NCI-H1048 (cell line): ENCODE data around the gene GSN.

Experiments
- DNase-seq: peaks from one replicate; lab custom pipeline; 2025; lab: John Stamatoyannopoulos, UW

The GSN gene

DNA sequence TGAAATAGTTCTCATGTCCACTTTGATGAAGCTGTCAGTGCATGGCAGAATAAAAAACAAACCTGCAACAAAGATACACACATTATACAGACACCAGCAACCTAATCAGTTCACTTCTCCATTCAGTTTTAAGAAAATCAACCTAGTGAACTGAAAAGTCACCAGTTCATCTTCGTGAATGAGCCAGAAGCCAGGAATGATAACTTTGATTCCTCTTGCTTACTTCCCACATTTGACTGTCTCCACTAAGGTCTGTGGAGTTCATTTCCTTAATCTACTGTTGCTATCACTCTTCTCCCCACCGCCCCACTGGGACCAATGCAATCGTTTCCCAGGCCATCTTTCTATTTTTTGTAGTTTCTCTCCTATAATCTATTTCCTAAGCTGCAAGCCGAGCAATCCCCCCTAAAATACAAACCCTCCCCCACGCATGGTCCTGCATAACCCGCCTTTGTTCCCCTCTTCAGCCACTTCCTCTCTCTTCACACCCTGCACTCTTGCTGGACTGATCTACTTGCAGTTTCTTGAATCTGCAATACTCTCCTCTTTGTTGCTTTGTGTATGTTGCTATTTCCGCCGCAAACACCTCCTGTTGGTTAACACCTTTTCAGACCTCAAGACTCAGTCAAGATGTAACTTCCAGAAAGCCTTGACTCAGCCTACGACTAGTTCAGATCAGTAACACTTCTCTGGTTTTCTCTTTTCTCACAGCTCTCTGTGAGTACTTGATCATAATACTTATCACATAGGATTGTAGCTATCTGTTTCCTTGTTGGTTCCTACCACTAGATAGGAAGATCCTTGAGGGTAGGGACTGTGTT, 85.5 kb downstream of the GSN start:
- no peak for DNase-seq

DNA sequence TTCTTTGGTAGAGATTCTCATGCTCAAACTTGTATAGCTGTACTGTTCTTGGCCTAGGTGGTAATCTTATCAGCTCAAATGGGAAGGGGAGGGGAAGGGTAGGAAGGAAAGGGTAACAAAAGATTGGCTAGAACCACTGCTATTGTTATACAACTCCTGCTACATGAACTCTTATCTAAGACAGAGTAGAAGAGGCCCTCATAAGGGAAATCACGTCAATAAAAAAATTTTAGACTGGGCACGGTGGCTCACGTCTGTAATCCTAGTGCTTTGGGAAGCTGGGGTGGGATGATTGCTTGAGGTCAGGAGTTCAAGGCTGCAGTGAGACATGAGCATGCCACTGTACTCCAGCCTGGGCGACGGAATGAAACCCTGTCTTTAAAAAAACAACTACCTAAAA, 86.2 kb downstream of the GSN start:
- DNase-seq: no peak

DNA sequence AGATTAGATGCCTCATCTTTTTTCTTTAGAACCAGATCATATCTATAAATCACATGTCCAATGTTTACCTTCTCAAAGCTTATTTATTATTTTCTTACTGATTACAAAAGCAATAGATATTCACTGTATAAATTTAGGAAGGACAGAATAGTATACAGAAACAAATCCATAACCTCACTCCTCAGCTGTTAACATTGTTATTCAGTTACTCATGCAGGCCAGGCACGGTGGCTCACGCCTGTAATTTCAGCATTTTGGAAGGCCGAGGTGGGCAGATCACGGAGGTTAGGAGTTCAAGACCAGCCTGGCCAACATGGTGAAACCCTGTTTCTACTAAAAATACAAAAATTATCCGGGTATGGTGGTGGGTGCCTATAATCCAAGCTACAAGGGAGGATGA, 86.8 kb downstream of the GSN start:
- no peak for DNase-seq

DNA sequence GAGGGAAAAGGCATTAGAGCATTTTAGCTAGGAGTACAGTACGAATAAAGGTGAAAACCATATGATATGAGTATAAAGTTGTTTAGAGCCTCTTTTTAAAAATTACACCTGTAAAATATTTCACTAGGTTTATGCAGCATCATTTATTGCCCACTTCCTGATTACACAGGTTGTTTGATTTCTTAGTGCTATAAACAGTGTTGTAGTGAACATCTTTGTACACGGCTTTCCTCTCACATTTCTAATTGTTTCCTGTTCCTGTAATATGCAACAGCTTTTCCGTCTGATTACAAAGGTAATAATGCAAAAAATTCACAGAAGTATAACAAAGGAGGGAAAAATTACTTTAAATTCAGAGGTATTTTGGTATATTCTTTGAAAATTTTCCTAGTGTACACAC, 89.0 kb downstream of the GSN start:
- DNase-seq: no peak

DNA sequence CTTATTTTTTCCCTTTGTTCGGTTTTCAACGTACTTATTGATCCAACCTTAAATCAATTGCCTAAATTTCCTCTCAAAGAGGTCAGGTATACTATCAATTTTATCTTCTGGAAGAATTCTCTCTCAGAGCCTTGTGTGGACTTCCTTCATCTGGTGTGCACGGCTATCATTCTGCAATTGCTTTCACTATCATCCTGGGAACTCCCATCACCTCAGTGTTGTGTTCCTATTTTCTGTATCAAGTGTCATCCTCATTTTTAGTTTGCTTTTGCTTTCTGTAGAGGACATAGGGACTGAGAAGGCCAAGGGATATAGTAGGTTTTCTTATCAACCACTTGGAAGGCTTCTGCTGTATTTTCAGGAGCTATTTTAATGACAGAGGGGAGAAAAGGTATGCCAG, 90.8 kb downstream of the GSN start:
- DNase-seq: no peak

DNA sequence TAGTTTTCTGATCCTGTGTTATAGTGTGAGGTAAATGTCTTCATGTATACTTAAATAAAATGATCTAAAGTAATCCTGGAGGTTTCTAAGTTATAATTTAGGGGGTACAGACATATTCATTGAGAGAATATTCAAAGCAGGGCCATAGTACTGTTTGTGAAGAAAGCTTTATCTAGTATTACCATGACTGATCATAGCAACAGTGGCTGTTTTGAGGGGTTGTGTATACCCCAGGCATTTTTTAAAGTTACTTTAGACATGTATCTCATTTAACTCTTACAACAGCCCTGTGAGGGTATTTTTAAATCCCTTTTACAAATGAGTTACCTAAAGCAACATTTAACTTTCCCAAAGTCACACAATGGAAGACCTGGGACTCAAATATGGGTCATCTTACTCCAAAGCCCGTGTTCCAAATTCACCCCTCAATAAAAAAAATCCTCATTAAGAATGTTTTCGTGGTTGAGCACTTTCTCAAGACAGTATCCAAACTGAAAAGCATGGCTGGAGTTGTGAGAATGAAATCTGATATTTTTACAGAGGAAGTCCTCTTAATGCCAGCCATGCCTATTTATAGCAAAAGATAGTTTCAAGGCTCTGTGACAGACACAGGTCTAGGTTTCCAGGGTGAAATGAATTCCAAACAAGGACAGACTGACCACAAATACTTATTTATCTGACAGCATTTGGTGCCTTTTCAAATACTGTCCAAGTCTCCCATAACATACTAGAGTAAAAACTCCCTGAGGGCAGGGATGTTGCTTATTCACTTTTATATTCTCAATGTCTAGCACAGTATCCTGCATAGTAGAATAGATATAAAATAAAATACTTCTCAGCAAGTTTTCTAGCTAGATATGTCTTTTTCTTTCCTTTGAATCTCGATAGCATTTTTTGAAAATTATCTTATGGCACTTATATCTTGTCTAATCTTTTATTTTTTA, 91.7 kb downstream of the GSN start:
- DNase-seq: no peak

DNA sequence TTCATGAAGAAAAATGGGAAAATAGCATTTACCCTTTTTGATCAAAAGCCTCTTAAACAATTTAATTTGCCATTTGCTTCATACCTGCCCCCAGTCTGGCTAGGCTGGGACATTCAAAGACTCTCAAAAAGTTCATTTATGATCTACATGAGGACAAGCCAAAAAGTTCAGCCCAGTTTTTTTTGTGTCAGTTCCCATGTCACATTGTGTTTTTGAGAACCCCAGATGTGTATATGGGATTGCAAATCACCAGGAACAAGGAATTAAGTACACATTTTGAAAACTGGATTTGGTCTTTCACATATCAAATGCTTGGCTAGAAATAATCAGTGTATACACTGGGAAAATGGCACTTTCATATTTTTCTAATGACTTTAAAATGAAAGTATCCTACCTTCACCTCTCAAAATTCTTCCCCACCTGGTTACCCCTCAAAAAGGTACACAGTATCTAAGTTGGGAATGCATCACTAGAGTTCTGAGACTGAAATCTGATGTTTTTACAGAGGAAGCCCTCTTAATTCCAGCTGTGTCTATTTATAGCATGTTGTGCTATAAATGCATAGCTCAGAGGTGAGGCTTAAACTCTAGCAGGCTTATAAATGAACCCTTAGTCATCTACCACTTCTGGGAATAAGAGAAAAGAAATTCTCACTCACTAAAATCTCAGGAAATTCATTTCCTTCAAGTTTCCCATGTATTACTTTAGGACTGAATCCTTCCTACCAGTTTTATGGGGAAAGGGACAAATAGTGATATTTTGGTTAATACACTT, 92.8 kb downstream of the GSN start:
- DNase-seq: no peak

DNA sequence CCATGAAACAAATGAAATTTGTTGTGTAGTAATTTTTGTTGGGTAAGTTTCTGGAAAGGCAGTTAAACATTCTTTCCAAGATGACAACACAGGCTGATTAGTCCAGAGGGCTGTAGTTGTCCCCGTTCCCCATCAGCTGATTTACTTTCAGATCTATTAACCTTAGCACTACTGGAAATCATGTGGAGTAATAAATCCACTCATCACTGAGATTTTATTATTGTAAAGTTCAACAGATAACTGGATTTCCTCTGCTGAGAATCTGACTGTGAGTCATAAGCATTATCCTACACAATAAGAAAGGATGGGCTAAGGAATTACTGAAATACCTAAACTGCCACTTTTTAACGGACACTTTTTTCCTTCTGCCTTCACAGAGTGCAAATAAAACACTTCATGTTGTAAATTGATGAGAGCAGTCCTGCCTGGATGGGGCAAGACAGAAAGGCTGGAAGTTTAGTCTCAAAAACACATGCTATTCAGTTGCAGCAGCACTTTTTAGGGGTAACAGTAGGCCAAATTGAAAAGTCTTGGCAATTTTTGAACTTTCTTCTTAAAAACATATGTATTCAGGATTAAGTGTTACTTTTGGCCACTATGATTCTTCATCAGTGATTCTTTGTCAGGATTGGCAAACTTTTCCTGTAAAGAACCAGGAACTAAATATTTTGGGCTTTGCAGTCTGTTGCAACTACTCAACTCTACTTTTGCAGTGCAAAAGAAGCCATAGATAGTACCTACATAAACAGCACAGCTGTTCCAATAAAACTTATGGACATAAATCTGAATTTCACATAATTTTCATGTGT, 95.1 kb downstream of the GSN start:
- DNase-seq: no peak

DNA sequence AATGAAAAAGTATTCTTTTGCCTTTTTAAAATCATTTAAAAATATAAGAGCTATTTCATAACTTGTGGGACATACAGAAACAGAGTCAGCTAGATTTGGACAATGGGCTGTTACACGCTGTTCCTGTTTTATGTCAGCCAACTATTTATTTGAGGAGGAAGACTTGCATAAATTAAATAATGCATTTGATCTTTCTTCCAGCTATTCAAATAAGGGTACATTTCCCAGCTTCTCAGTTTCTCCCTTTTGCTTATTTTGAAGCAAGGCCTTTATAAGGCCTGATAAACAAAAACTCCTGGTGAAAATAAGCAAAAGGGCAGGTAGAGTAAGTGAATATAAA, 95.6 kb downstream of the GSN start:
- no peak for DNase-seq

DNA sequence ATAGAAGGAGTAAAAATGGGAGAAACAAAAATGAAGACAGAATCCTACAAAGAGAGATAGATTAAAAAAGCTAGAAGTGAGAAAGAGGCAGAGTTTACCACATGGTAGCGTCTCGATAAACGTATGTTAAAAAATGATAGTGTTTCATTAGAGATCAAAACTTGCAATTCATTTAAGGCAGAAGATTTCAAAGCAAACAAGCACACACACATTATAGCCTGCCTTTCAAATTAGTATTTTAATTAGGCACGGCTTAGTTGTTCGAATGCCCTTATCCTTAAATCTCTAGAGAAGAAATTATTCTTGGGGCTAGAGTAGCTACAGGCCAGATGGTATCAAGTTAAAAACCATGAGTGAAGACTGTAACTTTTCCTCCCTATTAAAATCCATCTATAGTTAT, 96.1 kb downstream of the GSN start:
- DNase-seq: no peak

DNA sequence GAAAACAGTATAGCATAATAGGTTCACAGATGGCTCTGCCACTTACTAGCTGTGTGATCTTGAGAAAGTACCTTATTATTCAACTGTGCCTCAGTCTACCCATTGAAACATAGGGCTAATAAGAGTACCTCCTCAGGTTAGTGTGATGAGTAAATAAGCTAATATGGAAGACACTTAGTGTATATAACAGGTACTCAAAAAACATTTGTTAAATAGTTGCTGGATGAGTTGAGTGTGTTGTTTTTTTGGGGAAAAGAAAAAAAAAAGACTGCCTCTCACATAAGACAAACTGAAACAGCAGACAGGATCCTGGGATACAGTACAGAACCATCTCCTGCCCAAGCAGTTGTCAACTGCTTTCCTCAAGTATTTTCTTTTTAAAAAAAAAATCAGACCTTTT, 96.9 kb downstream of the GSN start:
- no peak for DNase-seq

DNA sequence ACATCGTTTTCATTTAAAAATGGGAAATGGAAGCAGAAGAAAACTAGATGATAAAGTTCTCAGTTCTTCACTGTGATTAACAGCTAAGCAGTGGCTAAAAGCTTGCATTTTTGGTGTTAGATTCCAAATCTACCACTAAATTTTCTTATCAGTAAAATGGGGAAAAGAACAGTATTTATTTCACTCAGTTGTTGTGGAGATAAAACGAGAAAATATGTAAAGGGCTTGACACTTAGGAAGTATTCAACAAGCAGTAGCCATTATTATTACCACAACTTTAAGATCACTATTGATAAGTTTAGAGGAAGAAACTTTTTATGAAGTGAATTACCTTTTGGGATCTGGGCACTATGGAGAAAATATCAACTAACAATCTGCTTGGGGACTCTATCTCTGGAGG, 97.6 kb downstream of the GSN start:
- no peak for DNase-seq

DNA sequence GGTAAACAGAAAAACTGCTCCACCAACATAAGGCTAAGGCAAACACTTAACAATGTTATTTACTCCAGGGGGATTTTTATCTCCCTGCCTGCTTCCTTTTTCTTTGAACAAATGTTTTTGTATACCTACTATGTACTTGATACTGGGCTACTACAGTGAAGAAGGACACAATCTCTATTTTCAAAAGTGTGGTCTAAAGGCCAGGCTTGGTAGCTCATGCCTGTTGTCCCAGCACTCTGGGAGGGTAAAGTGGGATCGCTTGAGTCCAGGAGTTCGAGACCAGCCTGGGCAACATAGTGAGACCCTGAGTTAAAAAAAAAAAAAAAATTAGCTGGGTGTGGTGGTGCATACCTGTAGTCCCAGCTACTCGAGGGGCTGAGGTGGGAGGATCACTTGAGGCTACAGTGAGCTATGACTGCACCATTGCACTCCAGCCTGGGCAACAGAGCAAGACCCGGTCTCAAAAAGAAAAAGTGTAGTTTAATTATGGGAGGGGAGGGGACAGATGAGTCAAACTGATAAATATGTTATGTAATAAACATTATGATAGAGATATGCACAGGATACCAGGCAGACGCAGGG, 98.7 kb downstream of the GSN start:
- no peak for DNase-seq

DNA sequence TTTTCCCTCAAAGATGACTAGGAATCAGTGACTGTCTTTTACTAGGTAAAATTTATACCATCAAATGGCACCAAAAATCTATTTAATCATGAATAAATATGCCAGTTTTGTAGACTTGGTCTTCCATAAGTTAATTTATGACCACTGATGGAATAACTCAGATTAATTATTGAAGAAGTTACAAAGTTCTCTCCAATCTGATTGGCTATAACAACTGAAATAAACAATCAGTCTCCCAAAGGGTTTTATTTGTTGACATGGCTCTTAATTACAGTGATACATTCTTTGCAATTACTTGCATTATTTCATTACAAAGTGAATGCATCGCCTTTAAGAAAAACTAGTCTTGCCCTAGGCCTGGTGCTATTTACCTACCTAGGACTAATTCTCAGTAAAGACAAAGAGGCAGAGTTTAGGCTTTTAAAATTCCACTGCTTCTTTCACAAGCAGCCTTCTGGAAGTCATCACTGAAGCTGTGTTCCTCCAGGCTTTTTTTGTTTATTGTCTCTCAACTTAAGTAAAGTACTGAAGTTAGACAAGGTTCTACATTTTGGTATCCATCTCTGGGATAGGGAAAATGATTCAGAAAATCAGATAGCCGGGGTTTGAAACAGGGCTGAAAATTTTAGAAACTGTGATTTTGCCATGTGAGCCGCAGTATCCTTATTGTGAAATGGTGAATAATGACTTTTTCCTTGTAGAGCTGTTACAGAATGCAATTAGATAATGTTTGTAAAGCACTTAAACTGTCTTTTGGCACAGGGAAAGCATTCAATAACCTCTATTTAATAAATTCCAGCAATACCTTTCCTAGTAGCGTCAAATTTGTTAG, 99.6 kb downstream of the GSN start:
- DNase-seq: no peak

DNA sequence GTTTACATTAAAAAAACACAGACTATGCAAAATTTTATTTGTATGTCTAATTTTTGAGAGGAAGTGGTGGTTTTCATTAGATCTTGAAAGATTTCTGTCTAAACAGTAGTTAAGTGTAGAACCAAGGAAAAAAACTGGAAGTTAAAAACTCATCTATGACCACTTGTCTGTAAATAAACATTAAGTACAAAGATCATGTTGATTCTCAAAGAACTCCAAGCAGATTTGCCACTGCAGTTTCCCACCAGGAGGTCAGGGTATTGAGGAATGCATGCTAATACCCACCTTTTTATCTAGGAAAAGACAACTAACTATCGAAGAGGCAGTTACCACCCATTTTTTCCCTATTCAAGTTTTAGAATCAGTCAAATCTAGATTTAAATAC, 100.2 kb downstream of the GSN start:
- no peak for DNase-seq

DNA sequence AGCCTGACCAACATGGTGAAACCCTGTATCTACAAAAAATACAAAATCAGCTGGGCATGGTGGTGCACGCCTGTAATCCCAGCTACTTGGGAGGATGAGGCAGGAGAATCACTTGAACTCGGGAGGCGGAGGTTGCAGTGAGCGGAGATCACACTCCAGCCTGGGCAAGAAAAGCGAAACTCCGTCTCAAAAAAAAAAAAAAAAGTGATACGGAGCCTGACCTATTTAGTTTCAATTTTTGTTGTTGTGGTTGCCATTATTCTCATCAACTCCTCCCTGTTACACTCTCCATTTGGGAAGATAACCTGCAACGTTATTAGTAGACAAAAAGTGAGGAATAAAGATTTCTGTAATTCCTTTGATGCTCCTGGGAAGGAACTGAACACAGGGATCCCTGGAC, 100.8 kb downstream of the GSN start:
- DNase-seq: no peak

DNA sequence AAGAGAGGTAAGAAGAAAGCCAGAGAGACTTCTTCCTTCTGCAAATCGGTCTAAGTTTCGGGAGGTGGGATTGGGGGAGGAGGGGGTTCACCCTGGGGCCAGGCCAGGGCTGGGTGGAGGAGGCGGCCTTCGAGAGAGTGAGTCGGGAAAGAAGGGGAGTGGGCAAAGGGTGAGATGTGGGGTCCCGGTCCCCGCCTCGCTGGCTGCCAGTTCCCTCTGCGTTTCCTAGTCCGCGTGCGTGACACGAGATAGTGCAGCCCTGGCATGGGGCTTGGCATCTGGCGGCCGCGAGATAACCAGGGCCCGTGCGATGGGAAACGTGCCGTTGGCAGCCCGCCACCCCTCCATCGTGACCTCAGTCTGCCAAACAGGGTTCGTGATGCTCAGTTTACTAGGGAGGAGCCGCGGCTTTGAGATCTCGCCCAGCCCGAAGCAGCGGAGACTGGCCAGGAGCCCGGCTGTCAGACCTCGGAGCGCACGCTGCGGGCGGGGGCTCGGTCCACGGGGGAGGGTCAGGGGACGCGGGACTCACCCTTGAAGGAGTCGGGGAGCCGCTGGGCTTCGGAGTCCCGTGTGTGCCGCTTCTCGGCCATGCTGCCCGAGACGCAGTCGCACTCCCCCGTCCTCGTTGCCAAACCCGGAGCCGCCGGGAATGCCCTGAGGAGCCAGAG, 101.8 kb downstream of the GSN start, which contains the start of gene STOM:
Gene STOM, minus strand, starts transcription at position 656 of the 671 bp plus-strand sequence. Its CDS starts 63 bp downstream, at position 593.
- DNase-seq: no peak

DNA sequence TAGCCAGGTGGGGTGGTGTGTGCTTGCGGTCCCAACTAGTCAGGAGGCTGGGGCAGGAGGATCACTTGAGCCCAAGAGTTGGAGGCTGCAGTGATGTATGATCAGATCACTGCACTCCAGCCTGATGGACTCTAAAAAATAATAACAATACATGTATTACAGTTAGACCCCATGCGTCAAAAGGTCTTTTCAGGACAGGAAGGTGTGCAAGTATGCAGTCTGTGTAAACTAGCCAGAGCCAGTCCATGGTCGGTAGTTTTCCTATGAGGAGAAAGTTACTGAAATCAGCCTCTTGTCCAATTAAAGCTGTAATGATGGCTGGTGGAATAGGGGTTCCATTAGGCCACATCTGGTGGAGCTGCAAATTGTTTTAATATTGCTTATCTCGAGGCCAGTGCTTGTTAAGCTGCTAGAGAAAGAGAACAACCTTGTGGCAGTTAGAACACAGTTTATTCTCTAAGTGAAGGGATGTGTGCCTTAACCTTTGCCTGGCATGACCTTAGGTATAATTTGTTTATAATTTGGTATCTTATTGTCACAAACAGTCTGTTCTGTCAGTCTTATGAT, 103.6 kb downstream of the GSN start:
- DNase-seq: no peak

DNA sequence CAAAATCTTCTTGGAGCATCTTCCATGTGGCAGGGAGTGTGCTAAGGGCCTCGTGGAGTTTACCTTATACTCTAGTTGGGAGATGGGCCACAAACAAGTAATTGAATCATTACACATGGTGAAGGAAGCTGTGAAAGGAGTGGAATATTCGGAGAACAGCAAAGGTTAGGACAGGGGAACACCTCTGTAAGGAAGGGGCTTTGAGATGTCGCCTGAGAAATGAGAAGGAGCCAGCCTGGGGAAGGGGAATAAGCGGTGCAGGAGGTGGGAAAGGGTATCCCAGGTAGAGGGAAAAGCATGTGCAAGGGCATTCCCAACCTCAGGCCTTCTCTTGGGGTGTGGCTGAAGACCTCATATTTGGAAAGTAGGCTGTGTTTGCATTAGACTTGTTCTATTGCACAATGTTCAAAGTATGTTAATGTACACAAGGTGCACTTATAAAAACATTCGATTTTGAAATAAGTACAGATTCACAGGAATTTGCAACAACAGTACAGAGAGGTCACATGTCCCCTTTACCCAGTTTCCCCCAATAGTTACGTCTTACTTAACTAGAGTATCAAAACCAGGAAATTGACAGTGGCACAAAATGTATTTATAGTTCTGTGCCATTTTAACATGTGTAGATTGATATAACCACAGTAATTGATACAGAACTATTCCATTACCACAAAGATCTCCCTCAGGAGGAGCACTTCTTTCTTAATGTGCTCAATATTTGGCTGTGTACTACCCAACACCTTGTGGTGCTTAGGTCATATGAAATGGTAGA, 104.5 kb downstream of the GSN start:
- no peak for DNase-seq
